Measurements from ENCODE around the gene TRAF2. TPM values are rescaled to one million over a fixed set of nuclear protein-coding genes. Genes with fewer than 3 reads are reported as not detected.

TRAF2 gene
- total and polyA plus RNA-seq, 2 of the 13 experiments (the other 11 are each of a cell fraction or from before 2014, with no cell fraction given) = 12.4 to 13.6 TPM

GRCh38 chr9:136949817-136950655, 63.7 kb downstream of the TRAF2 start (continued):
- no peak for TF ChIP-seq ZNF318 (CRISPR knock-in tag; IDR thresholded peaks at IDR 0.05)
- no peak for TF ChIP-seq TIGD3 (CRISPR knock-in tag; IDR thresholded peaks at IDR 0.05; ENCODE audit: borderline replicate concordance)
- TF ChIP-seq, protein P1, sequence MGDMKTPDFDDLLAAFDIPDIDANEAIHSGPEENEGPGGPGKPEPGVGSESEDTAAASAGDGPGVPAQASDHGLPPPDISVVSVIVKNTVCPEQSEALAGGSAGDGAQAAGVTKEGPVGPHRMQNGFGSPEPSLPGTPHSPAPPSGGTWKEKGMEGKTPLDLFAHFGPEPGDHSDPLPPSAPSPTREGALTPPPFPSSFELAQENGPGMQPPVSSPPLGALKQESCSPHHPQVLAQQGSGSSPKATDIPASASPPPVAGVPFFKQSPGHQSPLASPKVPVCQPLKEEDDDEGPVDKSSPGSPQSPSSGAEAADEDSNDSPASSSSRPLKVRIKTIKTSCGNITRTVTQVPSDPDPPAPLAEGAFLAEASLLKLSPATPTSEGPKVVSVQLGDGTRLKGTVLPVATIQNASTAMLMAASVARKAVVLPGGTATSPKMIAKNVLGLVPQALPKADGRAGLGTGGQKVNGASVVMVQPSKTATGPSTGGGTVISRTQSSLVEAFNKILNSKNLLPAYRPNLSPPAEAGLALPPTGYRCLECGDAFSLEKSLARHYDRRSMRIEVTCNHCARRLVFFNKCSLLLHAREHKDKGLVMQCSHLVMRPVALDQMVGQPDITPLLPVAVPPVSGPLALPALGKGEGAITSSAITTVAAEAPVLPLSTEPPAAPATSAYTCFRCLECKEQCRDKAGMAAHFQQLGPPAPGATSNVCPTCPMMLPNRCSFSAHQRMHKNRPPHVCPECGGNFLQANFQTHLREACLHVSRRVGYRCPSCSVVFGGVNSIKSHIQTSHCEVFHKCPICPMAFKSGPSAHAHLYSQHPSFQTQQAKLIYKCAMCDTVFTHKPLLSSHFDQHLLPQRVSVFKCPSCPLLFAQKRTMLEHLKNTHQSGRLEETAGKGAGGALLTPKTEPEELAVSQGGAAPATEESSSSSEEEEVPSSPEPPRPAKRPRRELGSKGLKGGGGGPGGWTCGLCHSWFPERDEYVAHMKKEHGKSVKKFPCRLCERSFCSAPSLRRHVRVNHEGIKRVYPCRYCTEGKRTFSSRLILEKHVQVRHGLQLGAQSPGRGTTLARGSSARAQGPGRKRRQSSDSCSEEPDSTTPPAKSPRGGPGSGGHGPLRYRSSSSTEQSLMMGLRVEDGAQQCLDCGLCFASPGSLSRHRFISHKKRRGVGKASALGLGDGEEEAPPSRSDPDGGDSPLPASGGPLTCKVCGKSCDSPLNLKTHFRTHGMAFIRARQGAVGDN (CRISPR knock-in tag; IDR thresholded peaks at IDR 0.05) = peak; percentile 90
- TF ChIP-seq AKAP8 (CRISPR knock-in tag; IDR thresholded peaks at IDR 0.05) = no peak; the same call in 1 of the 2 replicates
- TF ChIP-seq TFAP4 (IDR thresholded peaks at IDR 0.05; ENCODE audit: borderline replicate concordance, low read depth) = no peak
- TF ChIP-seq CSRNP1 (CRISPR knock-in tag; IDR thresholded peaks at IDR 0.05) = no peak
- no peak for TF ChIP-seq ZSCAN12 (CRISPR knock-in tag; IDR thresholded peaks at IDR 0.05)
